ENCODE data around the gene CNGA3. TPM values are rescaled to one million over a fixed set of nuclear protein-coding genes. Genes with fewer than 3 reads are reported as not detected.

CNGA3 gene
- total RNA-seq, 1 experiment from 2014 or later: not detected

DNA sequence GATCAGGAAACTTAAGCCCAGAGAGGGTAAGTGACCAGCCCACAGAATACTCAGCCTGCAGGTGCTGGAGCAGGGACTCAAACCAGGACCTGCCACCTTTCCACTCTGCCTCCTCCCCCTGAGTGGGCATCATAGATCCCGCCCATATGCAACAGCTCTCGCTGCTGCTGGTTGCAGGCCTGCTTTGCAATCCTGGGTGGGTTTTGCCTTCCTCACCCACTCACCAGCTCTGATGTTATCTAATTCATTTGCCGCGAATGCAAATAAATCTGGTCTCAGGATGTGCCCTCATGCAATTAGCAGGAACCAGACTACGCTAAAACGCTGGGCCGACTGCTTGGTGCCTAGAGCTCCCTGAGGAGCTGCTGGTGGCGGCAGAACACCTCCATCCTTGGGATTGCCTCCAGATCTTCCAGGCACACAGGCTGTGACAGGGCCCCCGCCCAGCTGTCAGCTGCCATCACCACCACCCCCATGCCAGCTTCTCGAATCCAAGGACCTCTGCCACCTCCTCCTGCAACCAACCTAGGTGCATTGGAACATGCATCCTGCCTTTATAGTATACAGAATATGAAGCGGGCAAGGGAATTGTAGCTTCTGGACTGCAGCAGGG is 28.8 kb downstream of the CNGA3 start:
- CTCF ChIA-PET: no interaction called here
- intact Hi-C loops (cut with micrococcal nuclease; ENCODE audit: unreplicated experiment): no loop called here
- no peaks in the 10 kb centered on the region for H3K9me3 Mint-ChIP-seq (ENCODE audit: low read depth, unreplicated experiment)
- TF ChIP-seq, protein P1, sequence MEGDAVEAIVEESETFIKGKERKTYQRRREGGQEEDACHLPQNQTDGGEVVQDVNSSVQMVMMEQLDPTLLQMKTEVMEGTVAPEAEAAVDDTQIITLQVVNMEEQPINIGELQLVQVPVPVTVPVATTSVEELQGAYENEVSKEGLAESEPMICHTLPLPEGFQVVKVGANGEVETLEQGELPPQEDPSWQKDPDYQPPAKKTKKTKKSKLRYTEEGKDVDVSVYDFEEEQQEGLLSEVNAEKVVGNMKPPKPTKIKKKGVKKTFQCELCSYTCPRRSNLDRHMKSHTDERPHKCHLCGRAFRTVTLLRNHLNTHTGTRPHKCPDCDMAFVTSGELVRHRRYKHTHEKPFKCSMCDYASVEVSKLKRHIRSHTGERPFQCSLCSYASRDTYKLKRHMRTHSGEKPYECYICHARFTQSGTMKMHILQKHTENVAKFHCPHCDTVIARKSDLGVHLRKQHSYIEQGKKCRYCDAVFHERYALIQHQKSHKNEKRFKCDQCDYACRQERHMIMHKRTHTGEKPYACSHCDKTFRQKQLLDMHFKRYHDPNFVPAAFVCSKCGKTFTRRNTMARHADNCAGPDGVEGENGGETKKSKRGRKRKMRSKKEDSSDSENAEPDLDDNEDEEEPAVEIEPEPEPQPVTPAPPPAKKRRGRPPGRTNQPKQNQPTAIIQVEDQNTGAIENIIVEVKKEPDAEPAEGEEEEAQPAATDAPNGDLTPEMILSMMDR (IDR thresholded peaks at IDR 0.05; ENCODE audit: unreplicated experiment): no peak
- H3K4me3 Mint-ChIP-seq (ENCODE audit: low read depth, unreplicated experiment): no peak overlapping the region
- H3K36me3 Mint-ChIP-seq (ENCODE audit: insufficient read depth, unreplicated experiment): no peaks in the 10 kb centered on the region
- H3K27me3 Mint-ChIP-seq (ENCODE audit: unreplicated experiment): peaks cover 96% of the 10 kb centered on the region
- no peak overlapping the region for H3K27ac Mint-ChIP-seq (ENCODE audit: unreplicated experiment)
- H3K4me1 Mint-ChIP-seq (ENCODE audit: low read depth, unreplicated experiment): no peaks in the 10 kb centered on the region
- DNase-seq: no peak
- no TSS peak for BruUV-seq (replicated peaks)

DNA sequence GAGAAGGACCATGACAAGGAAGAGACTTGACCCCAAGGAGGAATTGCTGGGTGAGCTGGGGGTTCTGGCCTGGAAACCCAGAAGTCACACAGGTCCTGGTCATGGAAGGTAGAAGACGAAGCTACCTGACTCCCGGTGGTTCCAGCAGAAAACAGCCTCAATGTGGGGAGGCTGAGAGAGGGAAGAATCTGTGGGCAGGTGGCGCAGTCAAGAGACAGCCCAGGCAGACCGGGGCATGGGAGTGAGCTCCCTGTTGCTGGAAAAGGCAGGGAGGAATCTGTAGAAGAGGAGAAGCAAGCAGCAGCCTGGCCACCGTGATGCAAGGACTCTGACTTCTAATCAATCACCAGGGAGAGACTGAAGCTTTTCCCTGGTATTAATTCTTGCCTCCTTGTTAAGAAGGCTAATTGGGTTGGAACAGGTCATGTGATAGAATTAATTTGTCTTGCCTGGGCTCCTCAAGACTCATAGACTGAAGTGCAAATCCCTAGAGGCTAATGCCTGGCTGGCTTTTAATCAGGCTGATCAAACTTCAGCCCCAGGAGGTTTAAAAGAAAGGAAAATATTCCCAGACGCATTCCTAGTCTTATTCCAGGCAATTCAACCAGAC is 30.1 kb downstream of the CNGA3 start:
- no peaks in the 10 kb centered on the region for H3K4me1 Mint-ChIP-seq (ENCODE audit: low read depth, unreplicated experiment)
- CTCF ChIA-PET: no interaction called here
- H3K9me3 Mint-ChIP-seq (ENCODE audit: low read depth, unreplicated experiment): no peaks in the 10 kb centered on the region
- intact Hi-C loops (cut with micrococcal nuclease; ENCODE audit: unreplicated experiment): no loop called here
- H3K27me3 Mint-ChIP-seq (ENCODE audit: unreplicated experiment): peaks cover 100% of the 10 kb centered on the region
- no peaks in the 10 kb centered on the region for H3K36me3 Mint-ChIP-seq (ENCODE audit: insufficient read depth, unreplicated experiment)
- no peak overlapping the region for H3K27ac Mint-ChIP-seq (ENCODE audit: unreplicated experiment)
- BruUV-seq (replicated peaks): no TSS peak
- TF ChIP-seq, protein P1 (IDR thresholded peaks at IDR 0.05; ENCODE audit: unreplicated experiment): no peak
- no peak for DNase-seq
- H3K4me3 Mint-ChIP-seq (ENCODE audit: low read depth, unreplicated experiment): no peak overlapping the region

DNA sequence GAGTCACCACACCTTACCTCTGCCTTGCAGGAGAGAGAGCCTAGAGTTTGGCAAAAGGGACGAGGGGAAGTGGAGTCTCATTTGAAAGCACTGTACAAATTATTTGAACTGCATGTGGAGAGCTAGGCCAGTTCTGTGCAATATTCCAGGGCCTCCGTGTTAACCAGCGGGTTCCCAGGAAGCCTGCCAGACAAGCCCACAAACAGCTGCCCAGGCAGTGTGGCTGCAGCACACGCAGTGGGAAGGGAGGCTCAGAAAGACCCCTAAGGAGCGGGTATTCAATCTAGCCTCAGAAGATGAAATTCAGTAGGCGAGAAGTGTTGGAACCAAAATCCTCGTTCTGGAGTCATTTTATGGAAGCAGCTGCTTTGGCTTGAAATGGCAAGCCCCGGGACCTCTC is 30.7 kb downstream of the CNGA3 start:
- H3K36me3 Mint-ChIP-seq (ENCODE audit: insufficient read depth, unreplicated experiment): no peaks in the 10 kb centered on the region
- TF ChIP-seq, protein P1 (IDR thresholded peaks at IDR 0.05; ENCODE audit: unreplicated experiment): no peak
- H3K27ac Mint-ChIP-seq (ENCODE audit: unreplicated experiment): no peak overlapping the region
- DNase-seq: no peak
- intact Hi-C loops (cut with micrococcal nuclease; ENCODE audit: unreplicated experiment): no loop called here
- H3K27me3 Mint-ChIP-seq (ENCODE audit: unreplicated experiment): peaks cover 100% of the 10 kb centered on the region
- H3K4me3 Mint-ChIP-seq (ENCODE audit: low read depth, unreplicated experiment): no peak overlapping the region
- H3K4me1 Mint-ChIP-seq (ENCODE audit: low read depth, unreplicated experiment): no peaks in the 10 kb centered on the region
- H3K9me3 Mint-ChIP-seq (ENCODE audit: low read depth, unreplicated experiment): no peaks in the 10 kb centered on the region
- CTCF ChIA-PET: interaction anchor here (0.7 kb wide), 1 partner anchor 354 kb away, joined by 5 read pairs; the partner anchor contains the start of gene MGAT4A
- BruUV-seq (replicated peaks): no TSS peak

DNA sequence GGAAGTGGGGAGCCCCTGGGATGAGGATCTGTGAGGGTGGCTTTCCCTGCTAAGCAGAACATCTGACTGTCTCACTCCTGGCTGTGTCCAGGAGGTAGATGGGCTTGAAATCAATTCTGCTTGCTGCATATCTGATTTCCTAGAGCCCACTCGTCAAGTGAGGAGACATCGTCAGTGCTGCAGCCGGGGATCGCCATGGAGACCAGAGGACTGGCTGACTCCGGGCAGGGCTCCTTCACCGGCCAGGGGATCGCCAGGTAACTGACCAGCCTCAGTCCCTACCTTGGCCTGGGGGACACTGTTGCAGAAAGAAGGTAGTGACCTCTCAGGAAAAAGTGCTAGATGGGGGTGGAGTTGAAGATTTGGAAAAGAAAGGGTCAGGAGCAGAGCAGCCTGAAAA is 31.3 kb downstream of the CNGA3 start:
- no peaks in the 10 kb centered on the region for H3K9me3 Mint-ChIP-seq (ENCODE audit: low read depth, unreplicated experiment)
- CTCF ChIA-PET: interaction anchor here (0.7 kb wide), 1 partner anchor 354 kb away, joined by 5 read pairs; the partner anchor contains the start of gene MGAT4A
- no peak overlapping the region for H3K4me3 Mint-ChIP-seq (ENCODE audit: low read depth, unreplicated experiment)
- no TSS peak for BruUV-seq (replicated peaks)
- intact Hi-C loops (cut with micrococcal nuclease; ENCODE audit: unreplicated experiment): no loop called here
- H3K27me3 Mint-ChIP-seq (ENCODE audit: unreplicated experiment): peaks cover 100% of the 10 kb centered on the region
- H3K27ac Mint-ChIP-seq (ENCODE audit: unreplicated experiment): no peak overlapping the region
- DNase-seq: no peak
- H3K36me3 Mint-ChIP-seq (ENCODE audit: insufficient read depth, unreplicated experiment): no peaks in the 10 kb centered on the region
- H3K4me1 Mint-ChIP-seq (ENCODE audit: low read depth, unreplicated experiment): no peaks in the 10 kb centered on the region
- TF ChIP-seq, protein P1 (IDR thresholded peaks at IDR 0.05; ENCODE audit: unreplicated experiment): no peak

Measured in Calu3 (cell line).